Motor neuron (in vitro differentiated cells): ENCODE data around the gene NAB2. TPM values are rescaled to one million over a fixed set of nuclear protein-coding genes. Genes with fewer than 3 reads are reported as not detected.
A peak's percentile ranks its signal among the peaks of the same experiment; 100 is the strongest.
"Not testable (repeated sequence)": the region's sequence is repeated elsewhere in the genome, so short reads cannot be mapped to it uniquely, and the experiment has no call there.

Experiments
- ATAC-seq, 8 experiments: fragments of 200-7000 bp; cut with Tn5 transposase; replicated peaks in 6 of 8; 2 replicates each; pipeline ENCODE4 v1.8.0; 2021; ENCODE audit warnings: mild to moderate bottlenecking in 8 of 8, moderate library complexity in 8 of 8
- H3K27ac ChIP-seq, 2 donors: fragments of 250-450 bp; sonication (Bioruptor Pico); 2 replicates each; pipeline ENCODE4 v1.9.0; 2021; ENCODE audit warnings: antibody characterized with exemption in 2 of 2, mild to moderate bottlenecking in 2 of 2, moderate library complexity in 1 of 2
- H3K4me1 ChIP-seq, 2 donors: fragments of 250-450 bp; sonication (Bioruptor Pico); replicated peaks in 1 of 2; 2 replicates each; pipeline ENCODE4 v1.6.1; 2021; ENCODE audit warnings: antibody characterized with exemption in 2 of 2, mild to moderate bottlenecking in 2 of 2, moderate library complexity in 1 of 2
- H3K4me3 ChIP-seq, 5 donors: fragments of 250-450 bp; sonication (Bioruptor Pico); 2 replicates each; pipeline ENCODE4 v1.9.0; 2021; ENCODE audit warnings: antibody characterized with exemption in 5 of 5, mild to moderate bottlenecking in 5 of 5, moderate library complexity in 4 of 5
- WGBS, 10 experiments: fragments of 450-650 bp; shearing (Covaris generic); methylation state at CpG; one replicate each; pipeline ENCODE4 v1.0.0; 2022; 5-methylcytosine and 5-hydroxymethylcytosine counted together
- in situ Hi-C, 9 experiments: fragments of 400-800 bp; cut with MboI; loops; one replicate each; pipeline ENCODE4 v1.15.0; 2021; ENCODE audit warnings: low sequenced_read_pairs in 9 of 9, low pct_unique_long_range_greater_than_20kb in 2 of 9; ENCODE audit not compliant: unreplicated experiment in 9 of 9
- total RNA-seq, 8 experiments: library from RNA; unstranded; fragments of 300-600 nt; gene quantifications; 2 replicates each; pipeline versions ENCODE4 v1.2.3 to v1.2.4, GENCODE V29; 2022

Gene NAB2
- total RNA-seq, 8 experiments from 2014 or later, result 13.4 to 41.1 (median 24.0) TPM

- ATAC-seq, result peak in 2 of 8 experiments; percentile 42 to 51
These were observed 39.0 kb upstream of the NAB2 start, which contains the start of gene MYO1A for GRCh38 chr12:57049890-57050289. MYO1A (minus strand) TSS chr12:57050129; CDS start chr12:57048323, 1,806 bp downstream.

GRCh38 chr12:57051011-57051410 lies 37.9 kb upstream of the NAB2 start:
- Histone ChIP-seq H3K27ac (no peak overlapping the region), H3K4me3 (no peak overlapping the region), H3K4me1 (peaks cover 0 to 3% of the 10 kb centered on the region in 2 donors)
- WGBS, 10 experiments, result 83 to 100% (median 100%) methylated on average over 1 of the region's 1 CpG; no CpG with 5 or more reads in 3 of the 10 experiments
- in situ Hi-C loops, result no loop called here
- ATAC-seq, result no peak

More at GRCh38 chr12:57049890-57050289, 39.0 kb upstream of the NAB2 start, which contains the start of gene MYO1A:
- WGBS, 10 experiments, result 7 to 56% (median 20%) methylated on average over 1 to 2 of the region's 2 CpGs; no CpG with 5 or more reads in 5 of the 10 experiments
- Histone ChIP-seq H3K4me1 (no peaks in the 10 kb centered on the region), H3K27ac (no peak within 1 kb of the TSS), H3K4me3 (no peak within 1 kb of the TSS)
- in situ Hi-C loops, result loop anchor here in 1 of 9 experiments (25.0 kb wide), 1 partner anchor 538 kb away; the partner anchor contains the start of gene RBMS2

GRCh38 chr12:57053146-57053545 lies 35.8 kb upstream of the NAB2 start:
- H3K4me1 ChIP-seq, result peaks cover 4 to 21% of the 10 kb centered on the region in 2 donors
- ATAC-seq, H3K27ac ChIP-seq, H3K4me3 ChIP-seq, in situ Hi-C loops: not testable (repeated sequence)
- 96 to 100% (median 100%) methylated on average over 1 to 3 of the region's 4 CpGs; no CpG with 5 or more reads in 7 of the 10 experiments for WGBS, 10 experiments

- 60 to 100% (median 92%) methylated on average over 1 to 4 of the region's 4 CpGs; no CpG with 5 or more reads in 1 of the 10 experiments for WGBS, 10 experiments
- in situ Hi-C loops, ATAC-seq, H3K27ac ChIP-seq, H3K4me3 ChIP-seq: not testable (repeated sequence)
- H3K4me1 ChIP-seq, result peaks cover 4 to 28% of the 10 kb centered on the region in 2 donors
These were observed 35.0 kb upstream of the NAB2 start for GRCh38 chr12:57053901-57054300.

- H3K27ac ChIP-seq, result no peak overlapping the region
- peaks cover 4 to 30% of the 10 kb centered on the region in 2 donors for H3K4me1 ChIP-seq
- WGBS, 10 experiments, result 0 to 85% (median 64%) methylated on average over 1 to 3 of the region's 3 CpGs; no CpG with 5 or more reads in 2 of the 10 experiments
- in situ Hi-C loops, result no loop called here
- peak in 3 of 8 experiments; percentile 49 to 67 (median 50) for ATAC-seq
- H3K4me3 ChIP-seq, result no peak overlapping the region
These were observed 33.1 kb upstream of the NAB2 start for GRCh38 chr12:57055824-57056223.

GRCh38 chr12:57057067-57057751 lies 31.7 kb upstream of the NAB2 start:
- Histone ChIP-seq H3K27ac (peak overlapping the region in 1 of 2 donors; percentile 25), H3K4me1 (peaks cover 4 to 30% of the 10 kb centered on the region in 2 donors), H3K4me3 (no peak overlapping the region)
- 41 to 100% (median 87%) methylated on average over 1 to 6 of the region's 6 CpGs; no CpG with 5 or more reads in 1 of the 10 experiments for WGBS, 10 experiments
- in situ Hi-C loops, result no loop called here
- peak in 5 of 8 experiments; percentile 19 to 90 (median 73) for ATAC-seq

GRCh38 chr12:57058454-57058853 lies 30.5 kb upstream of the NAB2 start:
- in situ Hi-C loops, result no loop called here
- H3K27ac ChIP-seq, result no peak overlapping the region
- peaks cover 4 to 30% of the 10 kb centered on the region in 2 donors for H3K4me1 ChIP-seq
- ATAC-seq, result peak in 1 of 8 experiments; percentile 31
- 75 to 100% (median 87%) methylated on average over 1 of the region's 1 CpG; no CpG with 5 or more reads in 4 of the 10 experiments for WGBS, 10 experiments
- no peak overlapping the region for H3K4me3 ChIP-seq

- Histone ChIP-seq H3K4me1 (no peaks in the 10 kb centered on the region), H3K27ac (no peak overlapping the region), H3K4me3 (no peak overlapping the region)
- 54 to 96% (median 89%) methylated on average over 4 to 5 of the region's 5 CpGs for WGBS, 10 experiments
- ATAC-seq, result no peak
- in situ Hi-C loops, result loop anchor here in 2 of 9 experiments (10.0 kb wide), 2 partner anchors 49 to 59 kb away; partner anchors contain the start of genes TAC3 (in 1 of the 2) and ZBTB39 (in 1 of the 2)
These were observed 24.8 kb upstream of the NAB2 start for GRCh38 chr12:57063991-57064685.

- 71 to 100% (median 94%) methylated on average over 1 to 2 of the region's 2 CpGs; no CpG with 5 or more reads in 4 of the 10 experiments for WGBS, 10 experiments
- no peak overlapping the region for H3K4me3 ChIP-seq
- H3K27ac ChIP-seq, result no peak overlapping the region
- peaks cover 0 to 2% of the 10 kb centered on the region in 2 donors for H3K4me1 ChIP-seq
- in situ Hi-C loops, result loop anchor here in 2 of 9 experiments (10.0 kb wide), 2 partner anchors 51 to 61 kb away; partner anchors contain the start of genes TAC3 (in 1 of the 2) and ZBTB39 (in 1 of the 2)
- no peak for ATAC-seq
These were observed 22.7 kb upstream of the NAB2 start for GRCh38 chr12:57066245-57066644.

- 0 to 80% (median 14%) methylated on average over 1 to 3 of the region's 3 CpGs; no CpG with 5 or more reads in 3 of the 10 experiments for WGBS, 10 experiments
- ATAC-seq, result peak; percentile 95 to 100 (median 98)
- Histone ChIP-seq H3K4me1 (peaks cover 0 to 2% of the 10 kb centered on the region in 2 donors), H3K4me3 (no peak overlapping the region), H3K27ac (no peak overlapping the region)
- in situ Hi-C loops, result loop anchor here in 2 of 9 experiments (10.0 kb wide), 2 partner anchors 55 to 65 kb away; partner anchors contain the start of genes TAC3 (in 1 of the 2) and ZBTB39 (in 1 of the 2)
These were observed 19.4 kb upstream of the NAB2 start for GRCh38 chr12:57069523-57069922.

GRCh38 chr12:57072661-57073060 lies 16.3 kb upstream of the NAB2 start:
- Histone ChIP-seq H3K4me3 (no peak overlapping the region), H3K4me1 (peaks cover under 1 to 2% of the 10 kb centered on the region in 2 donors), H3K27ac (no peak overlapping the region)
- WGBS, 10 experiments, result 22 to 100% (median 88%) methylated on average over 1 to 2 of the region's 2 CpGs
- in situ Hi-C loops, result loop anchor here in 1 of 9 experiments (5.0 kb wide), 1 partner anchor 40 kb away; the partner anchor contains the start of gene STAT6
- ATAC-seq, result no peak

- ATAC-seq, H3K27ac ChIP-seq, H3K4me3 ChIP-seq, H3K4me1 ChIP-seq: not testable (repeated sequence)
- in situ Hi-C loops, result loop anchor here in 1 of 9 experiments (5.0 kb wide), 1 partner anchor 38 kb away; the partner anchor contains the start of gene STAT6
- 83 to 100% (median 95%) methylated on average over 1 to 6 of the region's 6 CpGs; no CpG with 5 or more reads in 2 of the 10 experiments for WGBS, 10 experiments
These were observed 15.1 kb upstream of the NAB2 start for GRCh38 chr12:57073566-57074450.
